GM19023 (cell line): ENCODE data around the gene TRIM37.
"Not testable (repeated sequence)": the region's sequence is repeated elsewhere in the genome, so short reads cannot be mapped to it uniquely, and the experiment has no call there.

ENCODE experiments used
- ATAC-seq: cut with Tn5 transposase; IDR thresholded peaks from one replicate; pipeline ENCODE4 v1.9.1; 2021; ENCODE audit warnings: mild to moderate bottlenecking, moderate library complexity; ENCODE audit not compliant: unreplicated experiment

The TRIM37 gene

GRCh38 chr17:58995247-58995940, 111.3 kb downstream of the TRIM37 start:
- ATAC-seq: no peak

GRCh38 chr17:58993311-58993710, 113.4 kb downstream of the TRIM37 start:
- no peak for ATAC-seq

- ATAC-seq: peak; percentile 64
These were observed 114.9 kb downstream of the TRIM37 start for GRCh38 chr17:58991718-58992331.

DNA sequence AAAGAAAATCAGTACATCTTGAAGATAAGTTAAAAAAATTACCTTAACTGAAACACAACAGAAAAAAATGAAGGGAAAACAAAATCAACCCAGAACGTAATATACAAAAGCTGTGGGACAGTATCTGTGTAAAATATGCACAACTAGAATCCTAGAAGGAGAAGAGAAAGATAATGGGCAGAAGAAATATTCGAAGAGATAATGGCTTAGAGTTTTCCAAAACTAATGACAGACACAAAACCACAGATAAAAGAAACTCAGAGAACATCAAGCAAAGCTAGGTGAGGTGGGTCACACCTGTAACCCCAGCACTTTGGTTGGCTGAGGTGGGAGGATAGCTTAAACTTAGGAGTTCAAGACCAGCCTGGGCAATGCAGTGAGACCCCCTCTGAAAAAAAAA, 117.1 kb downstream of the TRIM37 start:
- ATAC-seq: no peak

- ATAC-seq: no peak
These were observed 120.7 kb downstream of the TRIM37 start for GRCh38 chr17:58985971-58986370.

- ATAC-seq: no peak
These were observed 121.3 kb downstream of the TRIM37 start for GRCh38 chr17:58985367-58985766.

- no peak for ATAC-seq
These were observed 124.1 kb downstream of the TRIM37 start for GRCh38 chr17:58982626-58983025.

GRCh38 chr17:58980706-58981481, 125.8 kb downstream of the TRIM37 start:
- no peak for ATAC-seq

DNA sequence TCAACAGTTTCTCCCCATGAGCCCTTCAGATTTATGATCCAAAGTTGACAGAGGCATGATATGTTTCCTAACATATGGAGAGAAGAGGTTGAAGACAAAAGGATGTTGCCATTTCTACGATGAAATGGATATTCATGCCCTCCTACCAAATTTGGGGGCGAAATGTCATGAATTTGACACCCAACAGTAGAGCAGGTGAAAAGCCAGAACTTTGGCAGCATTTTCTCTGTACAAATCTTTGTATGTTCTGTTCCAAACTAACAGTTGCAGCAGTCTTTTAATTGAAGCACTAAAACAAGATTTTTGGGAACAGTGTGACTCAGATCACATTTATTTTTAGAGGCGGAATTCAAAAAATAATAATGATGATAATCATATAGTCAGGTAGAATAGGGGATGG, 130.1 kb downstream of the TRIM37 start:
- ATAC-seq: no peak

GRCh38 chr17:58974354-58974753, 132.3 kb downstream of the TRIM37 start:
- no peak for ATAC-seq

- ATAC-seq: no peak
These were observed 135.8 kb downstream of the TRIM37 start for GRCh38 chr17:58970609-58971450.

GRCh38 chr17:58969612-58970011, 137.1 kb downstream of the TRIM37 start:
- ATAC-seq: no peak

GRCh38 chr17:58969156-58969555, 137.5 kb downstream of the TRIM37 start:
- ATAC-seq: no peak

DNA sequence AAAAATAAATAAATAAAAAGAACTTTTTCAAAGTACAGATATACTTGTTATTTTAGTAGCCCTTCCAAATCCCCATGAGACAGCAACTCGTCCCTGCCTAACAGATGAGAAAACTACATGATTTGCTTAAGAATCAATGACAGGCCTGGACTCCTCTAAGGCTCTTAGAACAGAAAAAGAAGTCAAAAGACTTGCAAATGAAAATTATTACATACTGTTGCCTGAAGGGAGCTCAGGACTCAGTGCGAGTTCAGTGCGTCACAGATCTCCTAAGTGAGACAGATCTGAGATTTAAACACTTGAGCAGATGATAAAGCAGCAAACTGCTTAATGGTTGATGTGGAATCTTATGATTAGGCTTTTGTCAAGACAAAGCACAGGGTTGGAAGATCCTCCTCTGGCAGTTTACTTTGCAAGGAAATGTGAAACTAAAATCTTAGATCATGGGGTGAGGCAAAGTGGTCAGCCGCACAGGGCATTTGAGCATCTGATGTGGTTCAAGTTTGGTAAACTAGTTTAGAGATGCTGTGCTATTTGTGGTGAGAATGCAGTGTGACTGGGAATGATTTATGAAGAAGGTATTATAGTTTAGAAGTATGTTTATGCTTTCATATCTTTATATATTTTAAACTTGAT, 138.1 kb downstream of the TRIM37 start:
- ATAC-seq: no peak

DNA sequence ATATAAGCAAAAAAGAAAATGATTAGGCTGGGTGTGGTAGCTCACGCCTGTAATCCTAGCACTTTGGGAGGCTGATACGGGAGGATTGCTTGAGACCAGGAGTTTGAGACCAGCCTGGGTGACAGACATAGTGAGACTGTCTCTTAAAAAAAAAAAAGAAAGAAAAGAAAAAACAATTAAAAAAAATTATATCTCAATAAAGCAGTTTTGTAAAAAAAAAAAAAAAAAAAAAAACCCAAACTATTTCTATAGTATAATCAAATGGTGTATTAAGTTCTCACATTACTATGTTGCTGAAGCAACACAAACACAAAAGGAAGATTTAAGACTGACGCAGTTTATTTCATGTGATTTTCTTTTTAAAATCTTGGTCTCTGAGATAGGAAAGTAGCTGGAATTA, 140.5 kb downstream of the TRIM37 start:
- no peak for ATAC-seq

DNA sequence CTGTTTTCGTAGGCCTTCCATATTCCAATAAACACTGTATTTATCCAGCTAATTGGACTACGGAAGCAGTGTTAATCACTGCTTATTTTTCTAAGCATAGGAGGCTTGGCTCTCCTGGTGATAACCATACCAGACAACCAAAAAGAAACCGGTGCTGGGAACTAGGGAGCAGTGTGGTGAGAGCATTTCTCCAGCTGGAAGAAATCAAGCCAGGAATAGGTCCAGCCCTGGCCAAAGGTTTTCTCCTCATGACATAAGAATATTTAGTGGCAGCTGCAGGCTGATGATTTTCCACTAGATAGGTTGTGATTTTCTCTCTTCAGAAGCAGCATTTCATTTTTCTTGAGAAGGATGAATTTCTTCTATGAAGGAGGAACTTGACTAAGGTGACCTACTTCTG, 141.5 kb downstream of the TRIM37 start:
- no peak for ATAC-seq

GRCh38 chr17:58960068-58960467, 146.6 kb downstream of the TRIM37 start:
- no peak for ATAC-seq

DNA sequence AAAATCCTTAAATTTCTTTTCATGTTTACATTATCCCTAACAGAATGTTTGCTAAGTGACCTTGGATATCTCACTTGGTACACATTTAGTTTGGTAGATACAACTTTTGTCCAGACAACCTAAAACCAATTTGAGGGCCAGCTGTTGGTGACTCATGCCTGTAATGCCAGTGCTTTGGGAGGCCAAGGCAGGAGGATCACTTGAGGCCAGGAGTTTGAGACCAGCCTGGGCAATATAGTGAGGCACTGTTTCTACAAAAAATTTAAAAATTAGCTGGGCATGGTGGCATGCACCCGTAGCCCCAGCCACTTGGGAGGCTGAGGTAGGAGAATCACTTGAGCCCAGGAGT, 149.0 kb downstream of the TRIM37 start:
- ATAC-seq: not testable (repeated sequence)

GRCh38 chr17:58956997-58957724, 149.5 kb downstream of the TRIM37 start:
- ATAC-seq: no peak

DNA sequence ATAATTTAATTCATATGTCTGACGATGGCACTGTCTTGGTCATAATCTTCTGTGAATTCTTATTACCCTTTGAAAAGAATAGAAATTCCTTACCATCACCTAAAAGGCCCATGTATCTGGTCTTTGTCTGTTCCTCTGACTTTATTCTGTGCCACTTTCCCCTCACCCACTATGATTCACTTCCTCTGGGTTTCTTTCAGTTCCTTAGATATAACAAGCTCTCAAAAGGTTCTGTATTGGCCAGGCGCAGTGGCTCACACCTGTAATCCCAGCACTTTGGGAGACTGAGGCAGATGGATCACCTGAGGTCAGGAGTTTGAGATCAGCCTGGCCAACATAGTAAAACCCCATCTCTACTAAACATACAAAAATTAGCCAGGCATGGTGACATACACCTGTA, 152.3 kb downstream of the TRIM37 start:
- not testable (repeated sequence) for ATAC-seq
